RWPE2 (cell line): Measurements from ENCODE around the gene MCM5.

Experiments used
- ATAC-seq: fragments of 200-7000 bp; cut with Tn5 transposase; 3 replicates; pipeline ENCODE4 v1.9.1; 2021; ENCODE audit warnings: low read depth
- DNase-seq: peaks from one replicate; pipeline ENCODE4 v3.0.0-alpha.2; 2020; ENCODE audit warnings: low spot score
- H3K27ac ChIP-seq: fragments of 450-650 bp; 2 replicates; pipeline ENCODE4 v1.5.1; 2017; ENCODE audit warnings: mild to moderate bottlenecking; ENCODE audit not compliant: poor library complexity, severe bottlenecking
- H3K27me3 ChIP-seq: fragments of 250-450 bp; sonication (Bioruptor Pico); 2 replicates; pipeline ENCODE4 v1.5.1; 2021; ENCODE audit warnings: mild to moderate bottlenecking, moderate library complexity; ENCODE audit not compliant: insufficient read depth, poor library complexity, severe bottlenecking
- H3K36me3 ChIP-seq: fragments of 250-450 bp; sonication (Bioruptor Pico); 2 replicates; pipeline ENCODE4 v1.5.1; 2020; ENCODE audit warnings: low read depth, mild to moderate bottlenecking, moderate library complexity
- H3K4me1 ChIP-seq: fragments of 250-450 bp; sonication (Bioruptor Pico); 2 replicates; pipeline ENCODE4 v1.5.1; 2021; ENCODE audit warnings: mild to moderate bottlenecking, moderate library complexity; ENCODE audit not compliant: insufficient read depth, poor library complexity, severe bottlenecking
- H3K4me3 ChIP-seq: fragments of 250-450 bp; sonication (Bioruptor Pico); 2 replicates; pipeline ENCODE4 v1.5.1; 2021; ENCODE audit warnings: mild to moderate bottlenecking, moderate library complexity; ENCODE audit not compliant: severe bottlenecking
- H3K9me3 ChIP-seq: fragments of 250-450 bp; sonication (Bioruptor Pico); 2 replicates; pipeline ENCODE4 v1.5.1; 2021; ENCODE audit warnings: mild to moderate bottlenecking, moderate library complexity; ENCODE audit not compliant: severe bottlenecking
- TF ChIP-seq, protein P1 (sequence below): fragments of 450-650 bp; IDR thresholded peaks from one replicate; pipeline ENCODE4 v1.5.1; 2017; ENCODE audit warnings: mild to moderate bottlenecking, moderate library complexity; ENCODE audit not compliant: poor library complexity, severe bottlenecking

MCM5 gene

DNA sequence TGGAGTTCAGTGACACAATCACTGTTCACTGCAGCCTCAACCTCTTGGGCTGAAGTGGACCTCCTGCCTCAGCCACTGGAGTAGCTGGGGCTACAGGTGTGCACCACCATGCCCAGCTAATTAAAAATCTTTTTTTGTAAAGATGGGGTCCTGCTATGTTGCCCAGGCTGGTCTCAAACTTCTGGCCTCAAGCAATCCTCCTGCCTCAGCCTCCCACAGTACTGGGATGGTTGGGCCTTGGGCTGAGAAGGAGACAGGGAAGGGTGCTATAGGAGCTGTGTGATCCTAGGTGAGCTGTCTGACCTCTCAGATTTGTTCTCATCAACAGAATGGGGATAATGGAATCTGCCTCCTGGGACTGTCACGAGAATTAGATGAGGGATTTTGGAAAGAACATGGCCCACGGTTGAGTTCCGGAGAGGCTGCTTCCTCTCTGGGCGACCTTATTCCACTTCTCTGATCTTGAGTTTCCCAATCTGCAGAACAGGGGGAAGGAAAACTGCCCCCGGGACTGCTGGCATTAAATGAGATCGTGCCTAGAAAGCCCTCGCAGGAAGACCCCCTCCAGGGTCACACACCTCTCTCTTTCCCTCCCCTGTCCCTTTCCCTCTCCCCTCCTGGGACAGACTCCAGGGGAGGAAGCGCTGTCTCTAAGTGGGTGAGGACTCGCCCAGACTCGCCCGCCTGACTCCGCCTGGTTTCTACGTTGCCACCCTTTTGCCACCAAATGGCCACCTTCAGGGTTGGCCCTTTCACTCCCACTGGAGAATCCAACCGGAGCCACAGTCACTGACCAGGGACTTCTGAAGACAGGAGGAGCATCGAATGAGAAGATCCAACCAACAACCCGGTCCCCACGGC, 50.1 kb downstream of the MCM5 start:
- no peak overlapping the region for H3K27ac ChIP-seq
- no peak overlapping the region for H3K4me3 ChIP-seq
- H3K4me1 ChIP-seq = peaks cover 15% of the 10 kb centered on the region
- no peak for DNase-seq
- TF ChIP-seq, protein P1, sequence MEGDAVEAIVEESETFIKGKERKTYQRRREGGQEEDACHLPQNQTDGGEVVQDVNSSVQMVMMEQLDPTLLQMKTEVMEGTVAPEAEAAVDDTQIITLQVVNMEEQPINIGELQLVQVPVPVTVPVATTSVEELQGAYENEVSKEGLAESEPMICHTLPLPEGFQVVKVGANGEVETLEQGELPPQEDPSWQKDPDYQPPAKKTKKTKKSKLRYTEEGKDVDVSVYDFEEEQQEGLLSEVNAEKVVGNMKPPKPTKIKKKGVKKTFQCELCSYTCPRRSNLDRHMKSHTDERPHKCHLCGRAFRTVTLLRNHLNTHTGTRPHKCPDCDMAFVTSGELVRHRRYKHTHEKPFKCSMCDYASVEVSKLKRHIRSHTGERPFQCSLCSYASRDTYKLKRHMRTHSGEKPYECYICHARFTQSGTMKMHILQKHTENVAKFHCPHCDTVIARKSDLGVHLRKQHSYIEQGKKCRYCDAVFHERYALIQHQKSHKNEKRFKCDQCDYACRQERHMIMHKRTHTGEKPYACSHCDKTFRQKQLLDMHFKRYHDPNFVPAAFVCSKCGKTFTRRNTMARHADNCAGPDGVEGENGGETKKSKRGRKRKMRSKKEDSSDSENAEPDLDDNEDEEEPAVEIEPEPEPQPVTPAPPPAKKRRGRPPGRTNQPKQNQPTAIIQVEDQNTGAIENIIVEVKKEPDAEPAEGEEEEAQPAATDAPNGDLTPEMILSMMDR = no peak
- ATAC-seq = no peak
- H3K27me3 ChIP-seq = no peaks in the 10 kb centered on the region
- H3K36me3 ChIP-seq = no peaks in the 10 kb centered on the region
- H3K9me3 ChIP-seq = no peaks in the 10 kb centered on the region

DNA sequence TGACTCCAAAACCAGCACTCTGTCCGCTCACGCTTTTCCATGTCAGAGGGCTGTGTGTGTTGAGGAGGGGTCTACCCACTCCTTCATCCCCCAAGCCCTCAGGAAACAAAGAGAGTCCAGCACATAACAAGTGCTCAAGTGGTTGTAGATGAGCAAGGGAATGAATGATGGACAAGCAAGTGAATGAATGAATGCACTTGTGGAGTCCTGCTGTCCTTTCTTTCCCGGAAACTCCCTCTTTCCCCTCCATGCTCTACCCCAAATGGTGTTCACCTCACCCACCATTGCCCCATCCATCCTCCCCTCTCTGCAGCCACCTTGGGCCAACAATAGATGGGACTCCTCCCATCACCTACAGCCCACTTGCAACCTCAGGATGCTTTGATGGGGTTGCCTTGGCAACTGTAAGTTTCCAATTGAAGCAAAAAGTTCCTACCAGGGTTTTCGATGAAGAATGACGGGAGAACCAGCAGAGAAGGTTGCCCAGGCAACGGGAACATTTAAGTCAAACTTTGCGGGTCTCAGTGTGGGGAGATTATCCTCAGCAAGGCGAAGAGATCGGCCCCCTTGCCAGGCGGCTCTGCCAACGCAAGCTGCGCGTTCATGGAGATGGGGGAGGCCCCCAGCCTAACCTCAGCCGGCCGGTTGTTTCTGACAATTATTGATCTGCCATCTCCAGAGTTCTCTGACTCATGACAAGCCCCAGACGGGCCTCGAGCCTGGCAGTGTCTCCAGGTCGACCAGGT, 51.1 kb downstream of the MCM5 start:
- H3K27me3 ChIP-seq = no peaks in the 10 kb centered on the region
- ATAC-seq (no peak), DNase-seq (no peak)
- H3K9me3 ChIP-seq = no peaks in the 10 kb centered on the region
- H3K4me3 ChIP-seq = no peak overlapping the region
- TF ChIP-seq, protein P1 = no peak
- H3K27ac ChIP-seq = no peak overlapping the region
- peaks cover 14% of the 10 kb centered on the region for H3K4me1 ChIP-seq
- H3K36me3 ChIP-seq = no peaks in the 10 kb centered on the region

DNA sequence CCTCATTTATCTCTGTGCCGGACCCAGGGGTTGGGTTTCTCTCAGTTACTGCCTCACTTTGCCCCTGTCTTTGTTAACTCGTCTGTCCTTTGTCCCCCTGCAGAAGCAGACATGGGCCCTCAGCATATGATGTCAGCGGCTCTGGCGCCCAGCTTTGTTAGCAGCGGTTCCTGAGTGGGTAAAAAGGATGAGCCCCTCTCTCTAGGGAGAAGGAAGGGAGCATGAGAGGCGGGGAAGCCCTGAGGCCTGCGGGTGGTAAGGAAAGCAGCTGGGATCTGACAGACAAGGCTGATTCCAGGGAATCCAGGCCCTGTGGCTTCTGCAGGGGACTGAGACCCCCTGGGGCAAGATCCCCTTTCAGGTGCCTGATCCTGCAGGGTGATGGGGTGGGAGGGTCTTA, 51.7 kb downstream of the MCM5 start:
- H3K27me3 ChIP-seq = no peaks in the 10 kb centered on the region
- no peak overlapping the region for H3K4me3 ChIP-seq
- ATAC-seq = no peak
- H3K9me3 ChIP-seq = no peaks in the 10 kb centered on the region
- peaks cover 8% of the 10 kb centered on the region for H3K4me1 ChIP-seq
- TF ChIP-seq, protein P1 = no peak
- no peaks in the 10 kb centered on the region for H3K36me3 ChIP-seq
- DNase-seq = no peak
- no peak overlapping the region for H3K27ac ChIP-seq

DNA sequence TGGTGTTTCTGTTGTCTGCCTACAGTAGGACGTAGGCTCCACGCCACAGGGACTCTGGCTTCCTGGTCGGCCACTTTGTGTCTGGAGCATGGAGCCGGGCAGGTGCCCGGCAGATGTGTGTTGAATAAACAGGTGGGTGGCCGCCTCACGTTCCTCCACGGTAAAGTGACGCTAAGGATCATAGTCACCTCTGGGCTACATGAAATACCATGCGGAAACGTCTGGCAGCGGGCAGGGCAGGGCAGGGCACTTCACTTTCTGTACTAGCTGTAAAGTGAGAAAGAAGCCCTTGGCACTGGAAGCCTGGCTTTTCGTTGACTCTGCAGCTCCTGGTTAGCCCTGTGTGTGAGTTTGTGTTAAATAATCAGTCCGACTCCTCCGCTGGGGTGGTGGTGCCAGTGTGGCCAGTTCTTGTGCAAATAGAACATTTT, 52.4 kb downstream of the MCM5 start:
- Histone ChIP-seq H3K4me3 (no peak overlapping the region), H3K36me3 (no peaks in the 10 kb centered on the region), H3K4me1 (peaks cover 3% of the 10 kb centered on the region), H3K9me3 (no peaks in the 10 kb centered on the region), H3K27me3 (no peaks in the 10 kb centered on the region), H3K27ac (no peak overlapping the region)
- TF ChIP-seq, protein P1 = no peak
- ATAC-seq = no peak
- no peak for DNase-seq
